ENCODE results near the gene FGD3. TPM values are rescaled to one million over a fixed set of nuclear protein-coding genes. Genes with fewer than 3 reads are reported as not detected.

FGD3 gene
- total and polyA plus RNA-seq, 9 of the 15 experiments (the other 6 are each of a cell fraction or from before 2014, with no cell fraction given), result 0.07 to 1.3 (median 0.29) TPM

DNA sequence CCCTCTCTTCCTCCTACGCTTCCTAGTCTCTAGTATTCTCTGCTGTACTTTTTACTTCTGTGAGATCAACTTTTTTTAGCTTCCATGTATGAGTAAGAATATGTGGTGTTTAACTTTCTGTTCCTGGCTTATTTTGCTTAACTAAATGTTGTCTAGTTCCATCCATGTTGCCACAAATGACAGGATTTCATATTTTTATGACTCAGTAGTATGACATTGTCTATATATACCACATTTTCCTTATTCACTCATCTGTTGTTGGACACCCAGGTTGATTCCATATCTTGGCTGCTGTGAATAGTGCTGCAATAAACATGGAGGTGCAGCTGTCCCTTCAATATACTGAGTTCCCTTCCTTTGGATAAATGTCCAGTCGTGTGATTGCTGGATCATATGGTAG, 34.8 kb downstream of the FGD3 start (continued):
- TF ChIP-seq, protein P1, sequence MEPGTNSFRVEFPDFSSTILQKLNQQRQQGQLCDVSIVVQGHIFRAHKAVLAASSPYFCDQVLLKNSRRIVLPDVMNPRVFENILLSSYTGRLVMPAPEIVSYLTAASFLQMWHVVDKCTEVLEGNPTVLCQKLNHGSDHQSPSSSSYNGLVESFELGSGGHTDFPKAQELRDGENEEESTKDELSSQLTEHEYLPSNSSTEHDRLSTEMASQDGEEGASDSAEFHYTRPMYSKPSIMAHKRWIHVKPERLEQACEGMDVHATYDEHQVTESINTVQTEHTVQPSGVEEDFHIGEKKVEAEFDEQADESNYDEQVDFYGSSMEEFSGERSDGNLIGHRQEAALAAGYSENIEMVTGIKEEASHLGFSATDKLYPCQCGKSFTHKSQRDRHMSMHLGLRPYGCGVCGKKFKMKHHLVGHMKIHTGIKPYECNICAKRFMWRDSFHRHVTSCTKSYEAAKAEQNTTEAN (CRISPR knock-in tag; IDR thresholded peaks at IDR 0.05), result no peak
- no peak for TF ChIP-seq NFIC (IDR thresholded peaks at IDR 0.05)
- no peak for TF ChIP-seq NCOA6 (IDR thresholded peaks at IDR 0.05)

- BruUV-seq (replicated peaks), result no TSS peak
- 4% methylated on average over 2 of the region's 2 CpGs for WGBS (ENCODE audit: insufficient coverage, low coverage, missing lambda C conversion rate)
- Histone ChIP-seq H3K4me1 (replicated peaks in 1 of 2; ENCODE audit: control insufficient read depth in 2 of 2, insufficient read depth in 2 of 2, low read length in 2 of 2) (no peaks in the 10 kb centered on the region), H3K9me1 (ENCODE audit: control insufficient read depth, insufficient read depth, low read length) (no peaks in the 10 kb centered on the region), H3K36me3 (ENCODE audit: control insufficient read depth, insufficient read depth, low read length) (no peaks in the 10 kb centered on the region), H3K79me2 (ENCODE audit: control insufficient read depth, insufficient read depth, low read length) (no peaks in the 10 kb centered on the region), H3K4me2 (ENCODE audit: insufficient read depth, low read length) (no peak overlapping the region), H2AFZ (ENCODE audit: low read depth, low read length) (no peak overlapping the region), H3K9ac (ENCODE audit: insufficient read depth in 1 of 2, low read depth in 2 of 2, low read length in 2 of 2) (no peak overlapping the region), H3K27me3 (ENCODE audit: control insufficient read depth in 2 of 2, insufficient read depth in 2 of 2, low read length in 2 of 2) (peaks cover 0 to 3% of the 10 kb centered on the region in 2 experiments; a peak in 1 of 5 replicates), H4K20me1 (replicated peaks; ENCODE audit: control insufficient read depth, insufficient read depth, low read length) (no peaks in the 10 kb centered on the region), H3K4me3 (no peak overlapping the region), H3K9me3 (replicated peaks; ENCODE audit: control insufficient read depth, insufficient read depth, low read depth, low read length) (no peaks in the 10 kb centered on the region), H3K27ac (ENCODE audit: extremely low read depth, low read depth, low read length) (no peak overlapping the region)
- DNase-seq (ENCODE audit: extremely low read depth in 1 of 4, low spot score in 3 of 4) (peak in 1 of 4 experiments; percentile 33), FAIRE-seq (no peak), ATAC-seq (no peak)
- intact Hi-C loops (cut with micrococcal nuclease) (no loop called here), in situ Hi-C loops (cut with MboI) (no loop called here)
- POLR2A ChIA-PET, result no interaction called here
- CTCF ChIA-PET (ENCODE audit: low intra/inter-chr PET ratio), result no interaction called here
- TF ChIP-seq CEBPZ (IDR thresholded peaks at IDR 0.05; ENCODE audit: borderline replicate concordance, low read depth, low read length), result peak; percentile 63; the same call in 1 of the 2 replicates
- TF ChIP-seq ZFP36 (IDR thresholded peaks at IDR 0.05; ENCODE audit: low read depth, low read length, partially characterized antibody), result peak; percentile 93
Measured at GRCh38 chr9:92983984-92984589, 36.8 kb downstream of the FGD3 start.

Data from K562 (cell line).